ENCODE measurements around the gene METTL15. TPM values are rescaled to one million over a fixed set of nuclear protein-coding genes. Genes with fewer than 3 reads are reported as not detected.

METTL15 gene
- polyA plus RNA-seq, 1 donor (not counting 4 experiments of a cell fraction or from before 2014, with no cell fraction given): 10.0 TPM

- Histone ChIP-seq H4K20me1 (ENCODE audit: control insufficient read depth, extremely low read depth, insufficient read depth, low read length) (no peaks in the 10 kb centered on the region), H3K27me3 (ENCODE audit: control insufficient read depth, extremely low read depth, insufficient read depth, low read length) (no peaks in the 10 kb centered on the region), H3K4me2 (ENCODE audit: control insufficient read depth, extremely low read depth, insufficient read depth, low read depth, low read length) (no peak overlapping the region), H3K9ac (ENCODE audit: control insufficient read depth, extremely low read depth, insufficient read depth, low read length) (no peak overlapping the region), H3K9me1 (ENCODE audit: control insufficient read depth, extremely low read depth, insufficient read depth, low read length) (no peaks in the 10 kb centered on the region), H3K79me2 (ENCODE audit: control insufficient read depth, insufficient read depth, low read length) (no peaks in the 10 kb centered on the region), H3K4me1 (ENCODE audit: control insufficient read depth, extremely low read depth, insufficient read depth, low read length) (peaks cover 20% of the 10 kb centered on the region), H3K4me3 (ENCODE audit: control insufficient read depth in 2 of 3, extremely low read depth in 1 of 3, insufficient read depth in 2 of 3, low read depth in 1 of 3, low read length in 3 of 3) (no peak overlapping the region), H3K36me3 (ENCODE audit: control insufficient read depth in 2 of 2, extremely low read depth in 1 of 2, insufficient read depth in 2 of 2, low read length in 2 of 2) (no peaks in the 10 kb centered on the region), H2AFZ (ENCODE audit: control insufficient read depth, low read length) (no peak overlapping the region), H3K27ac (ENCODE audit: control insufficient read depth, insufficient read depth, low read length) (no peak overlapping the region), H3K9me3 (ENCODE audit: control insufficient read depth, low read depth, low read length) (no peaks in the 10 kb centered on the region)
- dilution Hi-C loops (cut with MboI; ENCODE audit: extremely low pct_ligation_motif_present, low sequenced_read_pairs): no loop called here
- FAIRE-seq (no peak), DNase-seq (ENCODE audit: low read depth, low spot score) (no peak)
- TF ChIP-seq CTCF (optimal IDR thresholded peaks at IDR 0.05 in 1 of 3, IDR thresholded peaks at IDR 0.05 in 1 of 3, conservative IDR thresholded peaks at IDR 0.05 in 1 of 3; ENCODE audit: extremely low read depth in 1 of 3, insufficient read depth in 2 of 3, low read length in 3 of 3) (no peak), EZH2 (IDR thresholded peaks at IDR 0.05; ENCODE audit: low read length) (no peak)
Observed at GRCh38 chr11:28346721-28347120, 238.5 kb downstream of the METTL15 start.

- H3K4me2 ChIP-seq (ENCODE audit: control insufficient read depth, extremely low read depth, insufficient read depth, low read depth, low read length): no peak overlapping the region
- no peaks in the 10 kb centered on the region for H3K27me3 ChIP-seq (ENCODE audit: control insufficient read depth, extremely low read depth, insufficient read depth, low read length)
- TF ChIP-seq CTCF (optimal IDR thresholded peaks at IDR 0.05 in 1 of 3, IDR thresholded peaks at IDR 0.05 in 1 of 3, conservative IDR thresholded peaks at IDR 0.05 in 1 of 3; ENCODE audit: extremely low read depth in 1 of 3, insufficient read depth in 2 of 3, low read length in 3 of 3): no peak
- DNase-seq (ENCODE audit: low read depth, low spot score): no peak
- dilution Hi-C loops (cut with MboI; ENCODE audit: extremely low pct_ligation_motif_present, low sequenced_read_pairs): no loop called here
- H3K27ac ChIP-seq (ENCODE audit: control insufficient read depth, insufficient read depth, low read length): no peak overlapping the region
- H4K20me1 ChIP-seq (ENCODE audit: control insufficient read depth, extremely low read depth, insufficient read depth, low read length): no peaks in the 10 kb centered on the region
- H3K79me2 ChIP-seq (ENCODE audit: control insufficient read depth, insufficient read depth, low read length): no peaks in the 10 kb centered on the region
- H3K9ac ChIP-seq (ENCODE audit: control insufficient read depth, extremely low read depth, insufficient read depth, low read length): no peak overlapping the region
- no peak for FAIRE-seq
- no peaks in the 10 kb centered on the region for H3K9me3 ChIP-seq (ENCODE audit: control insufficient read depth, low read depth, low read length)
- H3K9me1 ChIP-seq (ENCODE audit: control insufficient read depth, extremely low read depth, insufficient read depth, low read length): no peaks in the 10 kb centered on the region
- peaks cover 20% of the 10 kb centered on the region for H3K4me1 ChIP-seq (ENCODE audit: control insufficient read depth, extremely low read depth, insufficient read depth, low read length)
- H2AFZ ChIP-seq (ENCODE audit: control insufficient read depth, low read length): no peak overlapping the region
- no peak overlapping the region for H3K4me3 ChIP-seq (ENCODE audit: control insufficient read depth in 2 of 3, extremely low read depth in 1 of 3, insufficient read depth in 2 of 3, low read depth in 1 of 3, low read length in 3 of 3)
- no peaks in the 10 kb centered on the region for H3K36me3 ChIP-seq (ENCODE audit: control insufficient read depth in 2 of 2, extremely low read depth in 1 of 2, insufficient read depth in 2 of 2, low read length in 2 of 2)
Observed at GRCh38 chr11:28347371-28347770, 239.2 kb downstream of the METTL15 start.

Measured in keratinocyte (primary cell).